Ectodermal cell (in vitro differentiated cells): ENCODE results near the gene PAXX.

Experiments
- H3K27ac ChIP-seq: 2 replicates; pipeline ENCODE4 v1.7.0; 2013; ENCODE audit warnings: mild to moderate bottlenecking, low read depth, low read length; ENCODE audit not compliant: insufficient read depth, poor library complexity, severe bottlenecking
- H3K27me3 ChIP-seq: 2 replicates; pipeline ENCODE4 v1.7.0; 2013; ENCODE audit warnings: mild to moderate bottlenecking, low read length; ENCODE audit not compliant: insufficient read depth, control insufficient read depth, poor library complexity, severe bottlenecking
- H3K36me3 ChIP-seq: one replicate; pipeline ENCODE4 v1.7.0; 2013; ENCODE audit warnings: low read length; ENCODE audit not compliant: control insufficient read depth, insufficient read depth
- H3K4me1 ChIP-seq: one replicate; pipeline ENCODE4 v1.7.0; 2013; ENCODE audit warnings: low read length; ENCODE audit not compliant: control insufficient read depth, insufficient read depth
- H3K4me3 ChIP-seq: 2 replicates; pipeline ENCODE4 v1.7.0; 2013; ENCODE audit warnings: low read depth, low read length, control low read depth; ENCODE audit not compliant: insufficient read depth
- H3K9me3 ChIP-seq: 2 replicates; pipeline ENCODE4 v1.7.0; 2013; ENCODE audit warnings: mild to moderate bottlenecking, low read length, moderate library complexity; ENCODE audit not compliant: control insufficient read depth
- WGBS, 2 experiments: methylation state at CpG; one replicate each; pipeline ENCODE4 v1.1.7; 2013; ENCODE audit warnings: missing lambda C conversion rate in 2 of 2; 5-methylcytosine and 5-hydroxymethylcytosine counted together

The PAXX gene

DNA sequence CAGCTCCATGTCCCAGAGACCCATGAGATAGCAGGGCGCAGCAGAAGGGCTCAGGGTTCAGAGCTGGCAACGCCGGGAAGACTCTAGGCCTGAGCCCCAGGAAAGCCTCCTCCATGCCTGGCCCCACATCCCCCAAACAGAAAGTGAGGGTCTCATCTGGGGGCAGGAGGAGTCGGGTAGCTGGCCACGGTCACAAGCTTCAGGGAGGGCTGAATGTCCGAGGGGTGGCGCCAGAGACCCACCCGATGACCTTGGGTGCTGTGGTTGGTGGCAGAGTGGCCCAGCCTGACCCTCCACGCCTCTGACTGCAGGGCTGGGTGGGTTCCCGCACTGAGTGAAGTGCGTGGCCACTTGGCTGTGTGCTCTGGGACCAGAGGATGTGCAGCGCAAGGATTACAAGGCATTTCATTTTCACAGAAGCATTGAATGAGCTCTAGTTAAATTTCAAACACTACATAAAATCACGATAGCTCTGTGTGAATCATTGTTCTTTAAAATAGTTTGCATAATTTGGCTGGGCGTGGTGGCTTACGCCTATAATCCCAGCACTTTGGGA is 44.2 kb upstream of the PAXX start:
- 61 to 63% methylated on average over 15 of the region's 15 CpGs for WGBS, 2 experiments
- no peak overlapping the region for H3K27ac ChIP-seq
- peaks cover 24% of the 10 kb centered on the region for H3K4me1 ChIP-seq
- no peaks in the 10 kb centered on the region for H3K9me3 ChIP-seq
- no peaks in the 10 kb centered on the region for H3K27me3 ChIP-seq
- no peak overlapping the region for H3K4me3 ChIP-seq
- no peaks in the 10 kb centered on the region for H3K36me3 ChIP-seq

DNA sequence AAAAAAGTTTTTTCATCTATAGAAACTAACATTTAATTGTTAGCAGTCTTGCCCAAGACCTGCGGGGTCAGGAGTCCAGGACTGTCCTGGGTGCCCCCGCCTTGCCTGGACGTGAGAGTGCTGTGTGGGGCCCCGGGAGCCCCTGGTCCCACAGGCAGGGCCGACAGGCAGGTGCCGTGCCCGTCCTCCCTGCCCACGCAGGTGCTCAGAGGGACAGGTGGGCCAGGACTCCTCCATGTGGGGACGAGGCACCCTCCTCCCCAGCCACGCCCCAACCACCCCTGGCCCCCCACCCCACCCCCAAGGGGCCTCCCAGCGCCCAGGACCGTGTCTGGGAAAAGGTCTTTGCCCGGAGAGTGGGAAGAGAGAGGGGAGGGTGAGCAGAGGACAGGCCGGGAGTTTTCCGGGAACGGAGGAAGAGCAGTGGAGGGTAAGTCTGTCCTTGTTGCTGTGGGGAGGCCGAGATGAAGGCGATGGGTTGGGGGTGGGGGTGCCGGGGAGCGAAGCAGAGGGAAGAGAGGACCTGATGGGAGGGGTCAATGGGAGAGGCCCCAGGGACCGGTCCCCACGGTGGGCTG is 42.9 kb upstream of the PAXX start:
- Histone ChIP-seq H3K9me3 (no peaks in the 10 kb centered on the region), H3K27ac (no peak overlapping the region), H3K4me3 (peak overlapping the region; percentile 51), H3K27me3 (no peaks in the 10 kb centered on the region), H3K36me3 (no peaks in the 10 kb centered on the region), H3K4me1 (peaks cover 18% of the 10 kb centered on the region)
- 25 to 30% methylated on average over 20 to 21 of the region's 22 CpGs for WGBS, 2 experiments

GRCh38 chr9:136949817-136950655 is 42.2 kb upstream of the PAXX start:
- 5 to 6% methylated on average over 63 of the region's 63 CpGs for WGBS, 2 experiments
- no peak overlapping the region for H3K27ac ChIP-seq

DNA sequence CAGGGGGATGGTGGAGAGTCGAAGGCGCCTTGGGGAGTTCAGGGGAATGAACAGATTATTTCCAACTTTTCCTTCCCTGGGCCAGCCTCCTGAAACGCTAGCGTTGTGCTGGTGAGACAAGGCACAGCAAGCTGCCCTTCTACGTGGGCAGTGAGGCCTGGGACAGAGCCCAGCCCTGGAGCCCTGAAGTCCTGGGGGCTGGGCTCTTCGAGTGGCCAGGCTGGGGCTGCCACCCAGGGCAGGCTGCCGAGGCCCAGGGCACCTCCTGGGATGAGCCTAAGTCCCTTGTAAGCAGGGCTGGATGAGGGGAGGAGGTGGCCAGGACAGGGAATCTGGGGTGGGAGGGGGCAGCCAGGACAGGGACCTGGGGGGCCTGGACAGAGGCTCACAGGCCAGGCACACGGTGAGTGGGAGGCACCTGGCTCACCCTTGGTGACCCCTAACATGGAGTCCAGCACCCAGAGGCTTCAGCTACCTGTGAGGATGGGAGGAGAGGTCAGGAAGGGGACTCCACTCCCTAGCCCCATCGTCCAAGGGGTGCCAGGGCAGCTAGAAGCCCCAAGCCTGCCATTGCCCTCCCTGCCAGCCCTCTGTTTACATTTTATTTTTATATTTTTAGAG is 41.5 kb upstream of the PAXX start:
- H3K27ac ChIP-seq = no peak overlapping the region
- WGBS, 2 experiments = 54% methylated on average over 9 of the region's 9 CpGs
- peaks cover 15% of the 10 kb centered on the region for H3K4me1 ChIP-seq
- H3K27me3 ChIP-seq = no peaks in the 10 kb centered on the region
- H3K9me3 ChIP-seq = no peaks in the 10 kb centered on the region
- H3K36me3 ChIP-seq = no peaks in the 10 kb centered on the region
- H3K4me3 ChIP-seq = peak overlapping the region; percentile 51

More at GRCh38 chr9:136949817-136950655, 42.2 kb upstream of the PAXX start:
- Histone ChIP-seq H3K4me3 (peak overlapping the region; percentile 51), H3K36me3 (no peaks in the 10 kb centered on the region), H3K9me3 (no peaks in the 10 kb centered on the region), H3K27me3 (no peaks in the 10 kb centered on the region), H3K4me1 (peaks cover 18% of the 10 kb centered on the region)

GRCh38 chr9:136951541-136952320 is 40.5 kb upstream of the PAXX start, which contains the start of gene LCN12:
TSS of gene LCN12 (plus strand) at chr9:136952273. CDS start at chr9:136952328, 55 bp downstream.
- Histone ChIP-seq H3K27ac (no peak within 1 kb of the TSS), H3K27me3 (no peaks in the 10 kb centered on the region), H3K36me3 (no peaks in the 10 kb centered on the region), H3K9me3 (no peaks in the 10 kb centered on the region), H3K4me3 (no peak within 1 kb of the TSS), H3K4me1 (peaks cover 15% of the 10 kb centered on the region)
- WGBS, 2 experiments = 84 to 87% methylated on average over 14 of the region's 14 CpGs

GRCh38 chr9:136952321-136952850 is 39.8 kb upstream of the PAXX start:
- no peaks in the 10 kb centered on the region for H3K9me3 ChIP-seq
- H3K27me3 ChIP-seq = no peaks in the 10 kb centered on the region
- H3K4me1 ChIP-seq = peaks cover 15% of the 10 kb centered on the region
- no peaks in the 10 kb centered on the region for H3K36me3 ChIP-seq
- WGBS, 2 experiments = 88 to 90% methylated on average over 15 of the region's 15 CpGs
- H3K4me3 ChIP-seq = no peak overlapping the region
- H3K27ac ChIP-seq = no peak overlapping the region

- 92% methylated on average over 44 of the region's 44 CpGs for WGBS, 2 experiments
- Histone ChIP-seq H3K36me3 (no peaks in the 10 kb centered on the region), H3K9me3 (no peaks in the 10 kb centered on the region), H3K4me3 (no peak overlapping the region), H3K4me1 (peaks cover 9% of the 10 kb centered on the region), H3K27ac (no peak overlapping the region), H3K27me3 (no peaks in the 10 kb centered on the region)
These were observed 39.1 kb upstream of the PAXX start for GRCh38 chr9:136952876-136953770.

DNA sequence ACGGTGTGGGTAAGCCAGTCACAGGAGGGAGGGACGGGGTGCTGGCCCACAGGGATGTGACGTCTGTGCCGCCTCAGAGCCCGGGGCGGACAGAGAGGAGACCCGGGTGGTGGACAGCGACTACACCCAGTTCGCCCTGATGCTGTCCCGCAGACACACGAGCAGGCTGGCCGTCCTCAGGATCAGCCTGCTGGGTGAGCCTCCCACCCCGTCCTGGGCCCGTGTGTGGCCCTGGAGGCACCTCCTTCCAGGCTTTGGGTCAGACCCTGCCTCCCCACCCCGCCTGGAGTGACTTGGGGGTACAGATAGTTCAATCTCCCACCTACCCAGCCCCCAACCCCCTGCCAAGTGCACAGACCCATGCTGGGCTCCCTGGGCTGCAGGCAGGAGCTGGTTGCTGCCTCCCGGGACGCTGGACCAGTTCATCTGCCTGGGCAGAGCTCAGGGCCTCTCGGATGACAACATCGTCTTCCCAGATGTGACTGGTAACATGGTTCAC is 38.4 kb upstream of the PAXX start:
- WGBS, 2 experiments = 88 to 91% methylated on average over 19 of the region's 19 CpGs
- Histone ChIP-seq H3K4me3 (no peak overlapping the region), H3K27ac (no peak overlapping the region), H3K27me3 (no peaks in the 10 kb centered on the region), H3K4me1 (peaks cover 9% of the 10 kb centered on the region), H3K9me3 (no peaks in the 10 kb centered on the region), H3K36me3 (no peaks in the 10 kb centered on the region)
